H9 (cell line): ENCODE measurements around the gene DRD1. TPM values are rescaled to one million over a fixed set of nuclear protein-coding genes. Genes with fewer than 3 reads are reported as not detected.

Source experiments
- DNase-seq: peaks from one replicate; pipeline ENCODE4 v3.0.0-alpha.2; 2017
- H2AFZ ChIP-seq: one replicate; pipeline ENCODE4 v1.6.1; 2013; ENCODE audit warnings: mild to moderate bottlenecking, low read length, control low read depth, moderate library complexity
- H2AK5ac ChIP-seq: 2 replicates; pipeline ENCODE4 v1.6.1; 2013; ENCODE audit warnings: low read length, control low read depth, mixed read lengths; ENCODE audit not compliant: insufficient read length
- H2BK120ac ChIP-seq: one replicate; pipeline ENCODE4 v1.6.1; 2013; ENCODE audit warnings: low read depth, mild to moderate bottlenecking, low read length, control low read depth, inconsistent platforms; ENCODE audit not compliant: poor library complexity, severe bottlenecking
- H2BK12ac ChIP-seq: 2 replicates; pipeline ENCODE4 v1.6.1; 2013; ENCODE audit warnings: low read length, control low read depth, mixed read lengths, low read depth; ENCODE audit not compliant: insufficient read length
- H2BK15ac ChIP-seq: 2 replicates; pipeline ENCODE4 v1.6.1; 2013; ENCODE audit warnings: low read depth, low read length, control low read depth
- H2BK20ac ChIP-seq: one replicate; pipeline ENCODE4 v1.6.1; 2013; ENCODE audit warnings: low read depth, mild to moderate bottlenecking, low read length, control low read depth, inconsistent platforms; ENCODE audit not compliant: poor library complexity, severe bottlenecking
- H2BK5ac ChIP-seq: 2 replicates; pipeline ENCODE4 v1.6.1; 2013; ENCODE audit warnings: low read length, control low read depth, mixed read lengths; ENCODE audit not compliant: insufficient read length
- H3K14ac ChIP-seq: 2 replicates; pipeline ENCODE4 v1.6.1; 2013; ENCODE audit warnings: low read length, control low read depth; ENCODE audit not compliant: insufficient read depth
- H3K18ac ChIP-seq: 2 replicates; pipeline ENCODE4 v1.6.1; 2013; ENCODE audit warnings: low read depth, mild to moderate bottlenecking, mixed read lengths, low read length, control low read depth; ENCODE audit not compliant: insufficient read length
- H3K23ac ChIP-seq: 2 replicates; pipeline ENCODE4 v1.6.1; 2013; ENCODE audit warnings: low read length, control low read depth, mixed read lengths, low read depth; ENCODE audit not compliant: insufficient read length
- H3K23me2 ChIP-seq: 2 replicates; pipeline ENCODE4 v1.6.1; 2013; ENCODE audit warnings: low read depth, mild to moderate bottlenecking, mixed read lengths, low read length, control low read depth; ENCODE audit not compliant: insufficient read length, poor library complexity, severe bottlenecking
- H3K27ac ChIP-seq: 2 replicates; pipeline ENCODE4 v1.5.1; 2013; ENCODE audit warnings: low read length, control low read depth, mixed read lengths, low read depth; ENCODE audit not compliant: insufficient read length
- H3K27me3 ChIP-seq: 2 replicates; pipeline ENCODE4 v1.6.1; 2013; ENCODE audit warnings: low read length, control low read depth, inconsistent platforms; ENCODE audit not compliant: insufficient read depth
- H3K4ac ChIP-seq: 2 replicates; pipeline ENCODE4 v1.6.1; 2013; ENCODE audit warnings: low read depth, mild to moderate bottlenecking, control low read depth, inconsistent platforms, low read length, moderate library complexity
- H3K4me1 ChIP-seq: 2 replicates; pipeline ENCODE4 v1.6.1; 2013; ENCODE audit warnings: low read length, control low read depth, inconsistent platforms; ENCODE audit not compliant: insufficient read depth
- H3K4me2 ChIP-seq: 2 replicates; pipeline ENCODE4 v1.6.1; 2013; ENCODE audit warnings: low read length, control low read depth, mixed read lengths; ENCODE audit not compliant: insufficient read length, insufficient read depth
- H3K56ac ChIP-seq: 2 replicates; pipeline ENCODE4 v1.6.1; 2013; ENCODE audit warnings: low read depth, mild to moderate bottlenecking, mixed read lengths, low read length, control low read depth; ENCODE audit not compliant: insufficient read length
- H3K79me1 ChIP-seq: 2 replicates; pipeline ENCODE4 v1.6.1; 2013; ENCODE audit warnings: low read depth, mild to moderate bottlenecking, moderate library complexity, low read length, control low read depth, inconsistent platforms; ENCODE audit not compliant: insufficient read depth, poor library complexity, severe bottlenecking
- H3K79me2 ChIP-seq: 2 replicates; pipeline ENCODE4 v1.6.1; 2013; ENCODE audit warnings: low read length, control low read depth, inconsistent platforms; ENCODE audit not compliant: insufficient read depth
- H3K9ac ChIP-seq: 2 replicates; pipeline ENCODE4 v1.6.1; 2013; ENCODE audit warnings: low read length, control low read depth, mixed read lengths; ENCODE audit not compliant: insufficient read length; ENCODE audit errors: extremely low read depth
- H3K9me3 ChIP-seq: one replicate; pipeline ENCODE4 v1.6.1; 2013; ENCODE audit warnings: low read depth, low read length, inconsistent platforms; ENCODE audit not compliant: control insufficient read depth
- H3T11ph ChIP-seq: one replicate; pipeline ENCODE4 v1.6.1; 2013; ENCODE audit warnings: mild to moderate bottlenecking, low read length, control low read depth, inconsistent platforms
- H4K20me1 ChIP-seq: one replicate; pipeline ENCODE4 v1.6.1; 2013; ENCODE audit not compliant: control insufficient read depth, insufficient read length, insufficient read depth
- H4K5ac ChIP-seq: 2 replicates; pipeline ENCODE4 v1.6.1; 2013; ENCODE audit warnings: low read depth, mild to moderate bottlenecking, mixed read lengths, low read length, control low read depth; ENCODE audit not compliant: insufficient read length
- H4K8ac ChIP-seq: replicated peaks from 2 replicates; pipeline ENCODE4 v1.6.1; 2013; ENCODE audit warnings: low read length, control low read depth, mixed read lengths, low read depth; ENCODE audit not compliant: insufficient read length
- H4K91ac ChIP-seq: 2 replicates; pipeline ENCODE4 v1.6.1; 2013; ENCODE audit warnings: low read depth, mild to moderate bottlenecking, moderate library complexity, mixed read lengths, low read length, control low read depth; ENCODE audit not compliant: insufficient read length
- H3K27ac Mint-ChIP-seq, 3 experiments: 2 replicates in 2 of 3; 3 replicates in 1 of 3; pipeline ENCODE4 v1.8.0; 2020 to 2021; ENCODE audit warnings: mixed read lengths in 3 of 3, mild to moderate bottlenecking in 1 of 3, moderate library complexity in 1 of 3
- H3K27me3 Mint-ChIP-seq: 2 replicates; pipeline ENCODE4 v1.8.0; 2021; ENCODE audit warnings: low read depth, mild to moderate bottlenecking, moderate library complexity, mixed read lengths
- H3K36me3 Mint-ChIP-seq, 3 experiments: 2 replicates in 2 of 3; 3 replicates in 1 of 3; pipeline ENCODE4 v1.8.0; 2020 to 2021; ENCODE audit warnings: low read depth in 3 of 3, mixed read lengths in 3 of 3; ENCODE audit not compliant: insufficient read depth in 1 of 3
- H3K4me1 Mint-ChIP-seq, 2 experiments: 2 replicates each; pipeline ENCODE4 v1.8.0; 2020; ENCODE audit warnings: mixed read lengths in 2 of 2
- H3K4me3 Mint-ChIP-seq, 2 experiments: 2 replicates in 1 of 2; 3 replicates in 1 of 2; pipeline ENCODE4 v1.8.0; 2020 to 2021; ENCODE audit warnings: mild to moderate bottlenecking in 2 of 2, mixed read lengths in 2 of 2, moderate library complexity in 1 of 2
- H3K9me3 Mint-ChIP-seq, 2 experiments: 2 replicates in 1 of 2; 3 replicates in 1 of 2; pipeline ENCODE4 v1.8.0; 2020; ENCODE audit warnings: mild to moderate bottlenecking in 2 of 2, mixed read lengths in 2 of 2, moderate library complexity in 1 of 2
- WGBS: extraction: QIAGEN DNeasy Blood & Tissue Kit; methylation state at CpG from one replicate; pipeline ENCODE4 v1.1.7; 2013; ENCODE audit warnings: missing lambda C conversion rate, low lambda C conversion rate, mixed read lengths; ENCODE audit not compliant: insufficient read length; ENCODE audit errors: extremely low coverage; 5-methylcytosine and 5-hydroxymethylcytosine counted together
- total RNA-seq: library from RNA; stranded (reverse); gene quantifications from 2 replicates; pipeline ENCODE4 v1.2.1, GENCODE V29; 2021
- TF ChIP-seq, protein P1 (sequence below): fragments of 200-600 bp; sonication (generic); conservative IDR thresholded peaks from 3 replicates; pipeline ENCODE4 v1.8.0; 2021; ENCODE audit warnings: antibody characterized with exemption, mild to moderate bottlenecking

Gene DRD1
- total RNA-seq, 1 experiment from 2014 or later, result not detected

- Mint-ChIP-seq H3K9me3 (no peaks in the 10 kb centered on the region), H3K4me3 (no peak overlapping the region)
Measured at GRCh38 chr5:175461370-175461769, 17.4 kb upstream of the DRD1 start.

More at GRCh38 chr5:175461370-175461769, 17.4 kb upstream of the DRD1 start:
- Mint-ChIP-seq H3K4me1 (peaks cover 5 to 8% of the 10 kb centered on the region in 2 experiments), H3K27ac (peak overlapping the region in 1 of 3 experiments; percentile 41; a peak in 1 of 7 replicates), H3K36me3 (no peaks in the 10 kb centered on the region), H3K27me3 (peaks cover 12% of the 10 kb centered on the region)
- Histone ChIP-seq H3K9ac (no peak overlapping the region), H3K4me1 (no peaks in the 10 kb centered on the region), H4K8ac (no peak overlapping the region), H4K5ac (no peak overlapping the region), H4K91ac (no peak overlapping the region), H2AFZ (no peak overlapping the region), H3K79me2 (no peaks in the 10 kb centered on the region), H3K9me3 (no peaks in the 10 kb centered on the region), H3K79me1 (no peaks in the 10 kb centered on the region), H3K23ac (no peak overlapping the region), H3K4me2 (no peak overlapping the region), H3K27me3 (no peaks in the 10 kb centered on the region), H2BK120ac (no peak overlapping the region), H2BK15ac (no peak overlapping the region), H3K27ac (no peak overlapping the region), H3T11ph (no peak overlapping the region), H3K14ac (no peak overlapping the region), H3K56ac (no peak overlapping the region), H3K4ac (no peak overlapping the region), H2AK5ac (no peak overlapping the region), H2BK20ac (no peak overlapping the region), H4K20me1 (no peaks in the 10 kb centered on the region), H3K23me2 (no peaks in the 10 kb centered on the region), H3K18ac (no peak overlapping the region), H2BK12ac (no peak overlapping the region), H2BK5ac (no peak overlapping the region)
- TF ChIP-seq, protein P1, sequence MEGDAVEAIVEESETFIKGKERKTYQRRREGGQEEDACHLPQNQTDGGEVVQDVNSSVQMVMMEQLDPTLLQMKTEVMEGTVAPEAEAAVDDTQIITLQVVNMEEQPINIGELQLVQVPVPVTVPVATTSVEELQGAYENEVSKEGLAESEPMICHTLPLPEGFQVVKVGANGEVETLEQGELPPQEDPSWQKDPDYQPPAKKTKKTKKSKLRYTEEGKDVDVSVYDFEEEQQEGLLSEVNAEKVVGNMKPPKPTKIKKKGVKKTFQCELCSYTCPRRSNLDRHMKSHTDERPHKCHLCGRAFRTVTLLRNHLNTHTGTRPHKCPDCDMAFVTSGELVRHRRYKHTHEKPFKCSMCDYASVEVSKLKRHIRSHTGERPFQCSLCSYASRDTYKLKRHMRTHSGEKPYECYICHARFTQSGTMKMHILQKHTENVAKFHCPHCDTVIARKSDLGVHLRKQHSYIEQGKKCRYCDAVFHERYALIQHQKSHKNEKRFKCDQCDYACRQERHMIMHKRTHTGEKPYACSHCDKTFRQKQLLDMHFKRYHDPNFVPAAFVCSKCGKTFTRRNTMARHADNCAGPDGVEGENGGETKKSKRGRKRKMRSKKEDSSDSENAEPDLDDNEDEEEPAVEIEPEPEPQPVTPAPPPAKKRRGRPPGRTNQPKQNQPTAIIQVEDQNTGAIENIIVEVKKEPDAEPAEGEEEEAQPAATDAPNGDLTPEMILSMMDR, result no peak
- DNase-seq, result no peak
- WGBS, result no CpG with 5 or more reads among the region's 13 CpGs
